ENCODE data around the gene MAD1L1. TPM values are rescaled to one million over a fixed set of nuclear protein-coding genes. Genes with fewer than 3 reads are reported as not detected.
"Not testable (repeated sequence)": the region's sequence is repeated elsewhere in the genome, so short reads cannot be mapped to it uniquely, and the experiment has no call there.

The MAD1L1 gene
- total RNA-seq, 1 experiment from 2014 or later: 46.7 TPM

DNA sequence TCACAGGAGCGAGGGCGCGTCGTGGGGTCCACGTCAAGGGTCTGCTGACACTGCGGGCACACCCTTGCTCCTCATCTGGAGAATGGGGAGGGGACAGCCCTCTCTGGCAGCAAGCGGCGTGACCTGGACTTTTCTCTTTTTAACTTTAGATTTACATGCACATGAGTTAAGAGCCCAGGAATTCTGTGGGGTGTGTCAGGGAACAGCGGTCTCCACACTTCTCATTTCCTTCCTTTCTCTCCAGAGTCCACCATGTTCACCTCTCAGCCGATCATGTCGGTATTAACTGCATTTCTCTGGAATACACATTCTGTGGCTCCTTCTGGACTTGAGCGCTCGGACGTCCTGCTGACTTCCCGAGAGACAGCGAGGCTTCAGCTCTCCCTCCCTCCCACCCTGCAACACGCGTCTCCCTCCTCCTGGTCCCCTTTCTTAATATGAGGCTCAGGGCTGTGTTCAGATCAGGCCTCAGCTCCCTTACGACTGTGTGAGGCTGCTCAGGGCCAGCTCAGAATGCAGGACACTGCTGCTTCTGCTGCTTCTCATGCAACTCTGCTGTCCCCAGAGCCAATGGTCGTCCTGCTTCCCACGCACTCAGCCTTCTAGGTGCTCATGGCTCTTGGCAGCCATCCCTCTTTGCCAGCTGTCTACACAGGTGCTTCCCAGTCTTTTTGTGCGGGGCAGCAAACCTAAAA, 301.3 kb downstream of the MAD1L1 start:
- ChIA-PET POLR2A (ENCODE audit: low non-redundant PET) (no interaction called here), CTCF (no interaction called here)
- H3K4me1 ChIP-seq (ENCODE audit: insufficient read depth, low read length, poor library complexity, severe bottlenecking): peaks cover 4% of the 10 kb centered on the region
- no peaks in the 10 kb centered on the region for H3K9me3 ChIP-seq (ENCODE audit: low read depth, low read length, poor library complexity, severe bottlenecking)
- H3K27me3 ChIP-seq (replicated peaks; ENCODE audit: insufficient read depth, low read depth, low read length, poor library complexity): no peaks in the 10 kb centered on the region
- DNase-seq (ENCODE audit: low spot score): no peak
- no peak overlapping the region for H3K27ac ChIP-seq (ENCODE audit: low read depth, low read length, poor library complexity, severe bottlenecking)
- H3K36me3 ChIP-seq (ENCODE audit: insufficient read depth, low read length, poor library complexity, severe bottlenecking): no peaks in the 10 kb centered on the region
- no TSS peak for BruUV-seq (replicated peaks)
- H3K4me3 ChIP-seq (ENCODE audit: low read depth, low read length, poor library complexity, severe bottlenecking): no peak overlapping the region
- TF ChIP-seq, protein P1, sequence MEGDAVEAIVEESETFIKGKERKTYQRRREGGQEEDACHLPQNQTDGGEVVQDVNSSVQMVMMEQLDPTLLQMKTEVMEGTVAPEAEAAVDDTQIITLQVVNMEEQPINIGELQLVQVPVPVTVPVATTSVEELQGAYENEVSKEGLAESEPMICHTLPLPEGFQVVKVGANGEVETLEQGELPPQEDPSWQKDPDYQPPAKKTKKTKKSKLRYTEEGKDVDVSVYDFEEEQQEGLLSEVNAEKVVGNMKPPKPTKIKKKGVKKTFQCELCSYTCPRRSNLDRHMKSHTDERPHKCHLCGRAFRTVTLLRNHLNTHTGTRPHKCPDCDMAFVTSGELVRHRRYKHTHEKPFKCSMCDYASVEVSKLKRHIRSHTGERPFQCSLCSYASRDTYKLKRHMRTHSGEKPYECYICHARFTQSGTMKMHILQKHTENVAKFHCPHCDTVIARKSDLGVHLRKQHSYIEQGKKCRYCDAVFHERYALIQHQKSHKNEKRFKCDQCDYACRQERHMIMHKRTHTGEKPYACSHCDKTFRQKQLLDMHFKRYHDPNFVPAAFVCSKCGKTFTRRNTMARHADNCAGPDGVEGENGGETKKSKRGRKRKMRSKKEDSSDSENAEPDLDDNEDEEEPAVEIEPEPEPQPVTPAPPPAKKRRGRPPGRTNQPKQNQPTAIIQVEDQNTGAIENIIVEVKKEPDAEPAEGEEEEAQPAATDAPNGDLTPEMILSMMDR (conservative IDR thresholded peaks at IDR 0.05; ENCODE audit: low read depth, low read length): no peak
- TF ChIP-seq EZH2 (IDR thresholded peaks at IDR 0.05; ENCODE audit: borderline replicate concordance, low read depth, low read length, poor library complexity, severe bottlenecking): no peak
- intact Hi-C loops (cut with micrococcal nuclease; ENCODE audit: unreplicated experiment): no loop called here

DNA sequence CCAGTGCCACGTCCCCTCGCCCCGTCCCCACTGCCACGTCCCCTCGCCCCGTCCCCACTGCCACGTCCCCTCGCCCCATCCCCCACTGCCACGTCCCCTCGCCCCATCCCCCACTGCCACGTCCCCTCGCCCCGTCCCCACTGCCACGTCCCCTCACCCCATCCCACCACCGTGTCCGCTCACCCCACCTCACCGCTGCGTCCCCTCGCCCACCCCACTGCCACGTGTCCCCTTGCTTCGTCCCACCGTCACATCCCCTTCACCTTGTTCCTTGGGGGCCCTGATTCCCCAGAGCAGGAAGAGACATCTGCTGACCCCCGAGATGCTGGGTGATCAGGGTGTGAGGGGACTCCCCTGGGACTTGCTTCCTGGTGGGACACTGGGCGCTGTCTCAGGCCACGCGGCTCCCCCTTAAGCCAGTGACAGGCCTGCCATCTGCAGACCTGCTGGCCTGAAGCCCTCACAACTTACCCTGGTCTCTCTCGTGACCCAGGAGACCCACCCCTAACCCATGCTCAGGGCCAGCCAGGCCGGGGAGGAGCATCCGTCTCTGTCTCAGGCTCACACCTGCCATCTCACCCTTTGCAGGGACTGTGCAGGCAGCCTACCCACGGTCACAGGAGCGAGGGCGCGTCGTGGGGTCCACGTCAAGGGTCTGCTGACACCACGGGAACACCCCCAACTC, 302.2 kb downstream of the MAD1L1 start:
- CTCF ChIA-PET: no interaction called here
- TF ChIP-seq, protein P1 (conservative IDR thresholded peaks at IDR 0.05; ENCODE audit: low read depth, low read length): no peak
- no peak for TF ChIP-seq EZH2 (IDR thresholded peaks at IDR 0.05; ENCODE audit: borderline replicate concordance, low read depth, low read length, poor library complexity, severe bottlenecking)

DNA sequence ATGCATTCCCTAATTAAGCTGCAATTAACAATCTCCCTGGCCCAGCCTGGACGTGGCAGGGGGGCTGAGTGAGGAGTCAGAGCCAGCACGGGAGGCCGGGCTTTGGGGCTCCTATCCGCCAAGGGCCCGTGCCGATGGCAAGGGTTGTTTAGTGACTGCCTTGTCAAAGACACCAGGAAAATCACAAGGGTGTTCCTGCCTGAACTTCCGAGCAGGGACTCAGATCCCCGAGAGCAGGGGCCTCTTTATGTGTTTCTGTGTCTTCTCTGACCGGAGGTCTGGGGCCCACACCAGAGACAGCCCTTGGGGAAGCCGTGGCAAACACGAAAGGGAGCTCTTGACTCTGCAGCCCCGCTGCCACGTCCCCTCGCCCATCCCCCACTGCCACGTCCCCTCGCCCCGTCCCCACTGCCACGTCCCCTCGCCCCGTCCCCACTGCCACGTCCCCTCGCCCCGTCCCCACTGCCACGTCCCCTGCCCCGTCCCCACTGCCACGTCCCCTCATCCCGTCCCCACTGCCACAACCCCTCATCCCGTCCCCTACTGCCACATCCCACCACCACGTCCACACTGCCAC, 303.3 kb downstream of the MAD1L1 start:
- CTCF ChIA-PET; intact Hi-C loops (cut with micrococcal nuclease; ENCODE audit: unreplicated experiment); POLR2A ChIA-PET (ENCODE audit: low non-redundant PET); H3K27me3 ChIP-seq (replicated peaks; ENCODE audit: insufficient read depth, low read depth, low read length, poor library complexity); BruUV-seq (replicated peaks); DNase-seq (ENCODE audit: low spot score); H3K36me3 ChIP-seq (ENCODE audit: insufficient read depth, low read length, poor library complexity, severe bottlenecking); H3K9me3 ChIP-seq (ENCODE audit: low read depth, low read length, poor library complexity, severe bottlenecking); H3K27ac ChIP-seq (ENCODE audit: low read depth, low read length, poor library complexity, severe bottlenecking); H3K4me3 ChIP-seq (ENCODE audit: low read depth, low read length, poor library complexity, severe bottlenecking): not testable (repeated sequence)
- peaks cover 23% of the 10 kb centered on the region for H3K4me1 ChIP-seq (ENCODE audit: insufficient read depth, low read length, poor library complexity, severe bottlenecking)

More for the DNA sequence above, 302.2 kb downstream of the MAD1L1 start:
- Histone ChIP-seq H3K9me3 (ENCODE audit: low read depth, low read length, poor library complexity, severe bottlenecking) (no peaks in the 10 kb centered on the region), H3K36me3 (ENCODE audit: insufficient read depth, low read length, poor library complexity, severe bottlenecking) (no peaks in the 10 kb centered on the region), H3K27me3 (replicated peaks; ENCODE audit: insufficient read depth, low read depth, low read length, poor library complexity) (no peaks in the 10 kb centered on the region), H3K4me3 (ENCODE audit: low read depth, low read length, poor library complexity, severe bottlenecking) (no peak overlapping the region), H3K27ac (ENCODE audit: low read depth, low read length, poor library complexity, severe bottlenecking) (no peak overlapping the region), H3K4me1 (ENCODE audit: insufficient read depth, low read length, poor library complexity, severe bottlenecking) (peaks cover 12% of the 10 kb centered on the region)
- POLR2A ChIA-PET (ENCODE audit: low non-redundant PET): no interaction called here
- intact Hi-C loops (cut with micrococcal nuclease; ENCODE audit: unreplicated experiment): no loop called here
- DNase-seq (ENCODE audit: low spot score): no peak
- BruUV-seq (replicated peaks): no TSS peak
